ENCODE measurements around the gene HRCT1. TPM values are rescaled to one million over a fixed set of nuclear protein-coding genes. Genes with fewer than 3 reads are reported as not detected.

HRCT1 gene
- total RNA-seq, 4 donors from 2014 or later, result 23.9 to 60.2 (median 34.3) TPM

DNA sequence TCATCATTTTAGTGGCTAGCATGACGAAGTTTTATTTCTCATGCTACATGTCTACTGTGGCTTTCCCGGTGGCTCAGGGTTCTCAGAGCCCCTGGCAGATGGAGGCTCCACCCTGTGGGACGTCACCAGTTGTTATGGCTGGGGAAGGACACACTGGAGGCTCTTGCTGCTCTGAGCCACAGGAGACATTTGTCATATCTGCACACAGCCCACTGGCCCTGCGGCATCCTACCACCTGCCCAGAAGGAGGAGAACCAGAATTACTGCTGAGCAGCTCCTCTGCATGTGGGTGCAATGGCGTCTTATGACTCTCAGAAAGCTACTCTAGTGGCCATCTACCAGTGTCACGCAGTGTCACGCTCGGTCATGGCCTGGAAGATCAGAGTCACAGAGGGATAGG is 42.4 kb upstream of the HRCT1 start:
- Histone ChIP-seq H3K4me1 (no peaks in the 10 kb centered on the region), H3K9me3 (no peaks in the 10 kb centered on the region), H3K27ac (no peak overlapping the region), H3K4me3 (no peak overlapping the region), H3K27me3 (peaks cover 22% of the 10 kb centered on the region), H3K36me3 (no peaks in the 10 kb centered on the region)
- intact Hi-C loops (cut with DNase I; ENCODE audit: low total_unique reads) (no loop called here), in situ Hi-C loops (cut with MboI; ENCODE audit: low pct_ligation_motif_present in 1 of 4, low pct_unique_long_range_greater_than_20kb in 1 of 4, low sequenced_read_pairs in 3 of 4) (no loop called here)
- TF ChIP-seq POLR2AphosphoS5 (IDR thresholded peaks at IDR 0.05), result no peak
- TF ChIP-seq, protein P1, sequence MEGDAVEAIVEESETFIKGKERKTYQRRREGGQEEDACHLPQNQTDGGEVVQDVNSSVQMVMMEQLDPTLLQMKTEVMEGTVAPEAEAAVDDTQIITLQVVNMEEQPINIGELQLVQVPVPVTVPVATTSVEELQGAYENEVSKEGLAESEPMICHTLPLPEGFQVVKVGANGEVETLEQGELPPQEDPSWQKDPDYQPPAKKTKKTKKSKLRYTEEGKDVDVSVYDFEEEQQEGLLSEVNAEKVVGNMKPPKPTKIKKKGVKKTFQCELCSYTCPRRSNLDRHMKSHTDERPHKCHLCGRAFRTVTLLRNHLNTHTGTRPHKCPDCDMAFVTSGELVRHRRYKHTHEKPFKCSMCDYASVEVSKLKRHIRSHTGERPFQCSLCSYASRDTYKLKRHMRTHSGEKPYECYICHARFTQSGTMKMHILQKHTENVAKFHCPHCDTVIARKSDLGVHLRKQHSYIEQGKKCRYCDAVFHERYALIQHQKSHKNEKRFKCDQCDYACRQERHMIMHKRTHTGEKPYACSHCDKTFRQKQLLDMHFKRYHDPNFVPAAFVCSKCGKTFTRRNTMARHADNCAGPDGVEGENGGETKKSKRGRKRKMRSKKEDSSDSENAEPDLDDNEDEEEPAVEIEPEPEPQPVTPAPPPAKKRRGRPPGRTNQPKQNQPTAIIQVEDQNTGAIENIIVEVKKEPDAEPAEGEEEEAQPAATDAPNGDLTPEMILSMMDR (IDR thresholded peaks at IDR 0.05), result no peak
- TF ChIP-seq EP300 (IDR thresholded peaks at IDR 0.05; ENCODE audit: low read depth), result no peak
- TF ChIP-seq POLR2A (IDR thresholded peaks at IDR 0.05), result no peak
- no peak for DNase-seq
- WGBS, 2 donors (ENCODE audit: low coverage in 1 of 2), result 71% methylated on average over 8 of the region's 8 CpGs; no CpG with 5 or more reads in 1 of the 2 donors

DNA sequence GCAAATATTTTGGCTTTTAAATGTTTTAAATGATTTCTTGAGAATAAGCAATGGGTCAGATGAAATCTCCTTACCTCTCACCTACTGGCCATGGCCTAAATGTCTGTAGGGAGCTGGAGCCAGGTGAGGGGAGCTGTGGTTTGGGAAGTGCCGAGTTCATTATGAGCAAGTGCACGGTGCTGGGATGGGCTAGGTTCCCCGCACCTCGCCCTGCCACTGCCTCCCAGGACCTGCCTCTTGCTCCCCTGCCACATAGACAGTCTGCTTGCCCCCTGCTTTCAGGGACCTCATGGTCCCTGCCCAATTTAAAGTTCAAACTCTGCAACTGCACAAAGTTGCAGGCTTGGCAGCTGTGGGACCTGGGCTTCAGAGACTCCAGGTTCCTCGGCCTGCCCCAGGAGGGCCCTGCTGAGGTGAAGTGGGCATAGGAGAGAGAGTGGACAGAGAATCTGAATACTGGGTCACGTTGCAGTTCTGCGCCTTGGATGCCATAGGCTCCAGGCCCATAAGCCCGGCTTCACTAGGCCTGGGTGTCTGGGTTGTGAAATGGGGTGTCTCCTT is 41.2 kb upstream of the HRCT1 start:
- intact Hi-C loops (cut with DNase I; ENCODE audit: low total_unique reads), result no loop called here
- Histone ChIP-seq H3K9me3 (no peaks in the 10 kb centered on the region), H3K4me1 (no peaks in the 10 kb centered on the region), H3K27ac (no peak overlapping the region), H3K36me3 (no peaks in the 10 kb centered on the region), H3K4me3 (no peak overlapping the region), H3K27me3 (peaks cover 22% of the 10 kb centered on the region)
- no peak for TF ChIP-seq POLR2A (IDR thresholded peaks at IDR 0.05)
- no peak for TF ChIP-seq EP300 (IDR thresholded peaks at IDR 0.05; ENCODE audit: low read depth)
- TF ChIP-seq POLR2AphosphoS5 (IDR thresholded peaks at IDR 0.05), result no peak
- TF ChIP-seq, protein P1 (IDR thresholded peaks at IDR 0.05), result no peak
- DNase-seq, result no peak
- WGBS, 2 donors (ENCODE audit: low coverage in 1 of 2), result 80% methylated on average over 8 of the region's 8 CpGs; no CpG with 5 or more reads in 1 of the 2 donors
- in situ Hi-C loops (cut with MboI; ENCODE audit: low pct_ligation_motif_present in 1 of 4, low pct_unique_long_range_greater_than_20kb in 1 of 4, low sequenced_read_pairs in 3 of 4), result no loop called here

DNA sequence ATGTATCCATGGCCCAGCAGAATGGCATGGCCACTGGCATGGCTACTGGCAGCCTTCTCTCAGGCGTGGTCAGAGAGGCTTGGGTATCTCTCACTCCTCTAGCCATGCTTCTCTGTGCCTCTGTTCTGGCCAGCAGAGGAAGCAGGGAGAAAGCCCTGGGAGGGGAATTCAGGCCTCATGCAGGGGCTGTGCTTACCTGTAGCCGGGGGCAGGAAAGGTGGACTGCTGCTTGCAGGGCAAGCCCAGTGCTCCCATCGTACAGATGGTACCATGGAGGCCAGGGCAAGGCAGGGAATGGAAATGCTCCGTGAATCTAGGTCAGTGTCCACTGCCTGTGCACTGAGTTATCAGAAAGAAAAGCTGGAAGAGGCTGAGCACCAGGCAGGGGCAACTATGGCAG is 38.5 kb upstream of the HRCT1 start:
- DNase-seq, result no peak
- Histone ChIP-seq H3K4me1 (no peaks in the 10 kb centered on the region), H3K36me3 (no peaks in the 10 kb centered on the region), H3K27me3 (peaks cover 4% of the 10 kb centered on the region), H3K27ac (no peak overlapping the region), H3K4me3 (no peak overlapping the region), H3K9me3 (no peaks in the 10 kb centered on the region)
- TF ChIP-seq EP300 (IDR thresholded peaks at IDR 0.05; ENCODE audit: low read depth) (no peak), POLR2AphosphoS5 (IDR thresholded peaks at IDR 0.05) (no peak), POLR2A (IDR thresholded peaks at IDR 0.05) (no peak)
- TF ChIP-seq, protein P1 (IDR thresholded peaks at IDR 0.05), result no peak
- intact Hi-C loops (cut with DNase I; ENCODE audit: low total_unique reads), result no loop called here
- whole genome bisulfite sequencing, 2 donors (ENCODE audit: low coverage in 1 of 2), result 80% methylated on average over 4 of the region's 4 CpGs; no CpG with 5 or more reads in 1 of the 2 donors
- in situ Hi-C loops (cut with MboI; ENCODE audit: low pct_ligation_motif_present in 1 of 4, low pct_unique_long_range_greater_than_20kb in 1 of 4, low sequenced_read_pairs in 3 of 4), result no loop called here

DNA sequence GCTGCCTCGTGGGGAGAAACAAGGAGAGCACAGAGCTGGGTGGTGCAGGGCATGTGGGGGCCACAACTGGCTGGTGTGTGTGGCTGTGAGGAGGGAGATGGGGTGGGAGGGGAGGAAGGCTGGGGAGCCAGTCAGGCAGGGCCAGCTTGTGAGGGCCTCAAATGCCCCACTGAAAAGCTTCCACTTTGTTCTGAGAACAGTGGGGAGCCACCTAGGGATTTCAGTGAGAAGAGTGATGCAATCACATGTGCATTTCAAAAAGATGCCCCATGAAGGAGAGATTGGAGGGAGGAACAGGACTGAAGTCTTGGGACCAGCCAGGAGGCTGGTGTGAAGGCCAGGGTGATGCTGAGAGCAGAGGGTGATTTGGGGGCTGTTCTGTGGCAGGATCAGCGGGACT is 37.1 kb upstream of the HRCT1 start:
- intact Hi-C loops (cut with DNase I; ENCODE audit: low total_unique reads) (no loop called here), in situ Hi-C loops (cut with MboI; ENCODE audit: low pct_ligation_motif_present in 1 of 4, low pct_unique_long_range_greater_than_20kb in 1 of 4, low sequenced_read_pairs in 3 of 4) (no loop called here)
- WGBS, 2 donors (ENCODE audit: low coverage in 1 of 2), result 71 to 76% methylated on average over 1 to 2 of the region's 2 CpGs
- H3K4me3 ChIP-seq, result no peak overlapping the region
- no peaks in the 10 kb centered on the region for H3K36me3 ChIP-seq
- H3K4me1 ChIP-seq, result no peaks in the 10 kb centered on the region
- no peak overlapping the region for H3K27ac ChIP-seq
- DNase-seq, result no peak
- TF ChIP-seq EP300 (IDR thresholded peaks at IDR 0.05; ENCODE audit: low read depth) (no peak), POLR2A (IDR thresholded peaks at IDR 0.05) (no peak), POLR2AphosphoS5 (IDR thresholded peaks at IDR 0.05) (no peak)
- TF ChIP-seq, protein P1 (IDR thresholded peaks at IDR 0.05), result no peak
- no peaks in the 10 kb centered on the region for H3K27me3 ChIP-seq
- H3K9me3 ChIP-seq, result no peaks in the 10 kb centered on the region
